ENCODE data around the gene TMEM208. TPM values are rescaled to one million over a fixed set of nuclear protein-coding genes. Genes with fewer than 3 reads are reported as not detected.

Gene TMEM208
- total and polyA plus RNA-seq, 2 donors: 35.2 to 71.8 TPM

- Histone ChIP-seq H3K27me3 (ENCODE audit: control insufficient read depth in 2 of 2, insufficient read depth in 1 of 2, low read length in 1 of 2) (peaks cover 18 to 70% of the 10 kb centered on the region in 2 donors), H3K4me1 (ENCODE audit: control insufficient read depth in 2 of 2, insufficient read depth in 2 of 2, low read length in 2 of 2) (peaks cover 20 to 49% of the 10 kb centered on the region in 2 donors), H3K4me3 (ENCODE audit: low read length in 2 of 2) (peak overlapping the region in 1 of 2 donors; percentile 41), H3K27ac (ENCODE audit: low read depth in 1 of 2, low read length in 1 of 2) (no peak overlapping the region), H3K36me3 (ENCODE audit: control insufficient read depth in 2 of 2, insufficient read depth in 2 of 2, low read length in 1 of 2) (no peaks in the 10 kb centered on the region), H3K9me3 (ENCODE audit: control insufficient read depth in 2 of 2, insufficient read depth in 1 of 2, low read length in 1 of 2) (peaks cover 0 to 12% of the 10 kb centered on the region in 2 donors)
- WGBS: 40% methylated on average over 22 of the region's 22 CpGs
- no peak for DNase-seq (ENCODE audit: low read depth in 6 of 9, low spot score in 9 of 9)
These were observed 22.5 kb downstream of the TMEM208 start for GRCh38 chr16:67249178-67250044.

GRCh38 chr16:67250045-67250327 is 23.1 kb downstream of the TMEM208 start:
- H3K4me3 ChIP-seq (ENCODE audit: low read length in 2 of 2): no peak overlapping the region
- WGBS: 90% methylated on average over 4 of the region's 4 CpGs
- peaks cover 18 to 73% of the 10 kb centered on the region in 2 donors for H3K27me3 ChIP-seq (ENCODE audit: control insufficient read depth in 2 of 2, insufficient read depth in 1 of 2, low read length in 1 of 2)
- peaks cover 0 to 12% of the 10 kb centered on the region in 2 donors for H3K9me3 ChIP-seq (ENCODE audit: control insufficient read depth in 2 of 2, insufficient read depth in 1 of 2, low read length in 1 of 2)
- peaks cover 16 to 43% of the 10 kb centered on the region in 2 donors for H3K4me1 ChIP-seq (ENCODE audit: control insufficient read depth in 2 of 2, insufficient read depth in 2 of 2, low read length in 2 of 2)
- no peak for DNase-seq (ENCODE audit: low read depth in 6 of 9, low spot score in 9 of 9)
- no peaks in the 10 kb centered on the region for H3K36me3 ChIP-seq (ENCODE audit: control insufficient read depth in 2 of 2, insufficient read depth in 2 of 2, low read length in 1 of 2)
- H3K27ac ChIP-seq (ENCODE audit: low read depth in 1 of 2, low read length in 1 of 2): no peak overlapping the region

GRCh38 chr16:67252609-67253497 is 25.9 kb downstream of the TMEM208 start:
- H3K4me1 ChIP-seq (ENCODE audit: control insufficient read depth in 2 of 2, insufficient read depth in 2 of 2, low read length in 2 of 2): peaks cover 15% of the 10 kb centered on the region in 2 donors
- no peak overlapping the region for H3K27ac ChIP-seq (ENCODE audit: low read depth in 1 of 2, low read length in 1 of 2)
- H3K9me3 ChIP-seq (ENCODE audit: control insufficient read depth in 2 of 2, insufficient read depth in 1 of 2, low read length in 1 of 2): peaks cover 0 to 6% of the 10 kb centered on the region in 2 donors
- H3K27me3 ChIP-seq (ENCODE audit: control insufficient read depth in 2 of 2, insufficient read depth in 1 of 2, low read length in 1 of 2): peaks cover 18 to 48% of the 10 kb centered on the region in 2 donors
- no peak overlapping the region for H3K4me3 ChIP-seq (ENCODE audit: low read length in 2 of 2)
- H3K36me3 ChIP-seq (ENCODE audit: control insufficient read depth in 2 of 2, insufficient read depth in 2 of 2, low read length in 1 of 2): no peaks in the 10 kb centered on the region
- no peak for DNase-seq (ENCODE audit: low read depth in 6 of 9, low spot score in 9 of 9)
- 93% methylated on average over 4 of the region's 4 CpGs for WGBS

GRCh38 chr16:67254801-67255552 is 28.0 kb downstream of the TMEM208 start:
- no peaks in the 10 kb centered on the region for H3K36me3 ChIP-seq (ENCODE audit: control insufficient read depth in 2 of 2, insufficient read depth in 2 of 2, low read length in 1 of 2)
- no peak for DNase-seq (ENCODE audit: low read depth in 6 of 9, low spot score in 9 of 9)
- peaks cover 5 to 26% of the 10 kb centered on the region in 2 donors for H3K27me3 ChIP-seq (ENCODE audit: control insufficient read depth in 2 of 2, insufficient read depth in 1 of 2, low read length in 1 of 2)
- no peak overlapping the region for H3K4me3 ChIP-seq (ENCODE audit: low read length in 2 of 2)
- H3K4me1 ChIP-seq (ENCODE audit: control insufficient read depth in 2 of 2, insufficient read depth in 2 of 2, low read length in 2 of 2): no peaks in the 10 kb centered on the region
- 96% methylated on average over 18 of the region's 18 CpGs for WGBS
- no peaks in the 10 kb centered on the region for H3K9me3 ChIP-seq (ENCODE audit: control insufficient read depth in 2 of 2, insufficient read depth in 1 of 2, low read length in 1 of 2)
- no peak overlapping the region for H3K27ac ChIP-seq (ENCODE audit: low read depth in 1 of 2, low read length in 1 of 2)

- Histone ChIP-seq H3K9me3 (ENCODE audit: control insufficient read depth in 2 of 2, insufficient read depth in 1 of 2, low read length in 1 of 2) (no peaks in the 10 kb centered on the region), H3K4me1 (ENCODE audit: control insufficient read depth in 2 of 2, insufficient read depth in 2 of 2, low read length in 2 of 2) (no peaks in the 10 kb centered on the region), H3K27ac (ENCODE audit: low read depth in 1 of 2, low read length in 1 of 2) (no peak overlapping the region), H3K27me3 (ENCODE audit: control insufficient read depth in 2 of 2, insufficient read depth in 1 of 2, low read length in 1 of 2) (peaks cover 3 to 19% of the 10 kb centered on the region in 2 donors), H3K36me3 (ENCODE audit: control insufficient read depth in 2 of 2, insufficient read depth in 2 of 2, low read length in 1 of 2) (no peaks in the 10 kb centered on the region), H3K4me3 (ENCODE audit: low read length in 2 of 2) (no peak overlapping the region)
- 94% methylated on average over 17 of the region's 17 CpGs for WGBS
- DNase-seq (ENCODE audit: low read depth in 6 of 9, low spot score in 9 of 9): no peak
These were observed 28.8 kb downstream of the TMEM208 start for GRCh38 chr16:67255553-67256221.

GRCh38 chr16:67256701-67257230 is 29.8 kb downstream of the TMEM208 start:
- Histone ChIP-seq H3K27me3 (ENCODE audit: control insufficient read depth in 2 of 2, insufficient read depth in 1 of 2, low read length in 1 of 2) (peaks cover 0 to 11% of the 10 kb centered on the region in 2 donors), H3K36me3 (ENCODE audit: control insufficient read depth in 2 of 2, insufficient read depth in 2 of 2, low read length in 1 of 2) (no peaks in the 10 kb centered on the region), H3K4me1 (ENCODE audit: control insufficient read depth in 2 of 2, insufficient read depth in 2 of 2, low read length in 2 of 2) (no peaks in the 10 kb centered on the region), H3K9me3 (ENCODE audit: control insufficient read depth in 2 of 2, insufficient read depth in 1 of 2, low read length in 1 of 2) (no peaks in the 10 kb centered on the region), H3K27ac (ENCODE audit: low read depth in 1 of 2, low read length in 1 of 2) (no peak overlapping the region), H3K4me3 (ENCODE audit: low read length in 2 of 2) (no peak overlapping the region)
- no peak for DNase-seq (ENCODE audit: low read depth in 6 of 9, low spot score in 9 of 9)
- 94% methylated on average over 11 of the region's 11 CpGs for WGBS

GRCh38 chr16:67257486-67258160 is 30.7 kb downstream of the TMEM208 start:
- Histone ChIP-seq H3K4me1 (ENCODE audit: control insufficient read depth in 2 of 2, insufficient read depth in 2 of 2, low read length in 2 of 2) (no peaks in the 10 kb centered on the region), H3K27me3 (ENCODE audit: control insufficient read depth in 2 of 2, insufficient read depth in 1 of 2, low read length in 1 of 2) (peaks cover 0 to 8% of the 10 kb centered on the region in 2 donors), H3K36me3 (ENCODE audit: control insufficient read depth in 2 of 2, insufficient read depth in 2 of 2, low read length in 1 of 2) (no peaks in the 10 kb centered on the region), H3K9me3 (ENCODE audit: control insufficient read depth in 2 of 2, insufficient read depth in 1 of 2, low read length in 1 of 2) (no peaks in the 10 kb centered on the region), H3K27ac (ENCODE audit: low read depth in 1 of 2, low read length in 1 of 2) (no peak overlapping the region), H3K4me3 (ENCODE audit: low read length in 2 of 2) (no peak overlapping the region)
- 87% methylated on average over 4 of the region's 4 CpGs for WGBS
- DNase-seq (ENCODE audit: low read depth in 6 of 9, low spot score in 9 of 9): no peak

All from thymus (tissue), 11 donors.